Naive thymus-derived CD4-positive, alpha-beta T cell (primary cell): ENCODE results near the gene UQCRH. TPM values are rescaled to one million over a fixed set of nuclear protein-coding genes. Genes with fewer than 3 reads are reported as not detected.

ENCODE experiments used
- ATAC-seq: fragments of 150-1000 bp; cut with Tn5 transposase; 2 replicates; pipeline ENCODE4 v1.10.0; 2021; ENCODE audit warnings: mild to moderate bottlenecking, moderate library complexity
- CTCF ChIA-PET: fragments of 350-600 bp; sonication (Branson Sonifier 250); formaldehyde crosslinking; loops from one replicate; lab custom pipeline; 2021; ENCODE audit warnings: antibody characterized with exemption; lab: Charles Lee
- POLR2A ChIA-PET: fragments of 350-600 bp; sonication (Branson Sonifier 250); formaldehyde crosslinking; loops from one replicate; lab custom pipeline; 2021; ENCODE audit warnings: antibody characterized with exemption, inconsistent platforms; lab: Charles Lee
- DNase-seq, 9 donors: peaks; one replicate each; pipeline versions ENCODE4 v3.0.0 to v3.0.0-alpha.2; 2020 to 2022; ENCODE audit warnings: mixed read lengths in 1 of 9
- H3K27ac ChIP-seq: one replicate; pipeline ENCODE4 v1.7.0; 2013; ENCODE audit warnings: mild to moderate bottlenecking, low read depth, low read length, moderate library complexity
- H3K27me3 ChIP-seq, 2 donors: one replicate each; pipeline ENCODE4 v1.7.0; 2013; ENCODE audit warnings: low read length in 2 of 2, mild to moderate bottlenecking in 2 of 2, moderate library complexity in 2 of 2; ENCODE audit not compliant: control insufficient read depth in 2 of 2, insufficient read depth in 2 of 2
- H3K36me3 ChIP-seq, 3 experiments: 1 replicate in 2 of 3; 2 replicates in 1 of 3; pipeline ENCODE4 v1.7.0; 2013; ENCODE audit warnings: low read length in 3 of 3, mild to moderate bottlenecking in 3 of 3, moderate library complexity in 1 of 3; ENCODE audit not compliant: insufficient read depth in 3 of 3, control insufficient read depth in 2 of 3
- H3K4me1 ChIP-seq, 2 donors: one replicate each; pipeline ENCODE4 v1.7.0; 2013; ENCODE audit warnings: low read length in 2 of 2, mild to moderate bottlenecking in 2 of 2, moderate library complexity in 1 of 2; ENCODE audit not compliant: control insufficient read depth in 2 of 2, insufficient read depth in 2 of 2
- H3K4me3 ChIP-seq: 2 replicates; pipeline ENCODE4 v1.7.0; 2013; ENCODE audit warnings: mild to moderate bottlenecking, low read length
- H3K9me3 ChIP-seq, 3 experiments: 1 replicate in 2 of 3; 2 replicates in 1 of 3; pipeline ENCODE4 v1.7.0; 2013; ENCODE audit warnings: low read length in 3 of 3; ENCODE audit not compliant: control insufficient read depth in 2 of 3
- H3K27ac Mint-ChIP-seq, 9 donors: one replicate each; pipeline ENCODE4 v1.8.0; 2020 to 2022; ENCODE audit warnings: mixed read lengths in 9 of 9, mild to moderate bottlenecking in 8 of 9, moderate library complexity in 5 of 9, inconsistent platforms in 2 of 9
- H3K27me3 Mint-ChIP-seq, 5 donors: one replicate each; pipeline ENCODE4 v1.8.0; 2021 to 2022; ENCODE audit warnings: mixed read lengths in 5 of 5, mild to moderate bottlenecking in 1 of 5
- H3K36me3 Mint-ChIP-seq, 5 donors: one replicate each; pipeline ENCODE4 v1.8.0; 2020 to 2022; ENCODE audit warnings: mixed read lengths in 5 of 5, mild to moderate bottlenecking in 3 of 5, inconsistent platforms in 1 of 5
- H3K4me1 Mint-ChIP-seq, 7 donors: one replicate each; pipeline ENCODE4 v1.8.0; 2020 to 2022; ENCODE audit warnings: mixed read lengths in 7 of 7, mild to moderate bottlenecking in 3 of 7, inconsistent platforms in 1 of 7
- H3K4me3 Mint-ChIP-seq, 10 donors: one replicate each; pipeline ENCODE4 v1.8.0; 2020 to 2022; ENCODE audit warnings: mild to moderate bottlenecking in 10 of 10, mixed read lengths in 10 of 10, moderate library complexity in 6 of 10, inconsistent platforms in 2 of 10
- H3K9me3 Mint-ChIP-seq, 11 donors: one replicate each; pipeline ENCODE4 v1.8.0; 2020 to 2022; ENCODE audit warnings: mixed read lengths in 11 of 11, mild to moderate bottlenecking in 4 of 11, inconsistent platforms in 1 of 11, moderate library complexity in 1 of 11
- intact Hi-C, 2 donors: fragments of 100-400 bp; cut with micrococcal nuclease; formaldehyde crosslinking; loops; one replicate each; pipeline ENCODE4 v1.15.1; 2023
- polyA plus RNA-seq, 2 donors: library from polyadenylated mRNA; unstranded; fragments of 300-500 nt; fragmentation: Illumina TruSeq; gene quantifications; one replicate each; pipeline ENCODE4 v1.2.3, GENCODE V29; 2021
- total RNA-seq, 6 experiments: library from RNA in 5 of 6; stranded (reverse) in 5 of 6; gene quantifications; 1 replicate in 5 of 6; 2 replicates in 1 of 6; pipeline ENCODE4 v1.2.3 and lab custom pipeline; 2021 to 2026

Gene UQCRH
- total and polyA plus RNA-seq, 7 experiments from 2014 or later, result 107 to 332 (median 137) TPM

DNA sequence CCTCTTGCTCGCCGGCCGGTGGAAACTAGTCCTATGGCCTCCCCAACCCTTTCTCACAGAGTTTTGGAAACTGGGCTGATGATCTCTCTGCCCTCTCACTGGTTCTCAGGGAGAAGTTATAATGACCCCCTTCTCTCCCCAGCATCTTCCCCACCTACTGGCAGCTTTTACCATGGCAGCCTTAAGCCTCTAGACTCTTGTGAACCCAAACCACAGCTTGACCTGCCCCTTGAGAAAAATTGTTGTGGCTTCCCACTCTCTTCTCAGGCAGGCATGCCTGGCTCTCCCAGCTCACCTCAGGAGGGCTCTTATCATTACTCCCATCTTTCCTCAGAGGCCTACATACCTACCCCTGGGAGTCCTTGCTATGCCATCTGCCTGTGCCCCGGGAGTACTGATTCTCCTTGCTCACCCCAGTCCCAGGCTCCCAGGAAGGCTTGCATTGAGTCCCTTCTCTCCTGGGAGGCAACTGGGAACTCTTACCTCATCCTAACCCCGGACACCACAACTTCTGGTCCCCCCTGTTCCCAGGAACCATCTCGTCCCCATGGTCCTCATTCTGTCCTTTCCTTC is 38.7 kb downstream of the UQCRH start:
- H3K4me3 ChIP-seq, result no peak overlapping the region
- peak overlapping the region; percentile 87 to 100 (median 100) for H3K27ac Mint-ChIP-seq
- peak overlapping the region; percentile 69 to 100 (median 100) for H3K4me3 Mint-ChIP-seq
- H3K36me3 ChIP-seq, result peaks cover 0 to 39% (median 0%) of the 10 kb centered on the region in 3 experiments
- H3K36me3 Mint-ChIP-seq, result peaks cover 3 to 30% (median 4%) of the 10 kb centered on the region in 5 donors
- peaks cover 0 to 5% (median 0%) of the 10 kb centered on the region in 11 donors for H3K9me3 Mint-ChIP-seq
- intact Hi-C loops, result loop anchor here in 1 of 2 donors (10.0 kb wide), 1 partner anchor 57 kb away; no protein-coding TSS in a partner anchor
- ATAC-seq (no peak), DNase-seq (peak in 2 of 9 donors; percentile 12 to 14)
- no peaks in the 10 kb centered on the region for H3K27me3 Mint-ChIP-seq
- peak overlapping the region; percentile 97 for H3K27ac ChIP-seq
- peaks cover 27 to 55% (median 44%) of the 10 kb centered on the region in 7 donors for H3K4me1 Mint-ChIP-seq
- ChIA-PET POLR2A (interaction anchor here (0.5 to 1.5 kb wide), 2 partner anchors 22 to 39 kb away, joined by 4 to 6 read pairs; no protein-coding TSS in a partner anchor), CTCF (interaction anchor here (0.8 to 1.2 kb wide), 3 partner anchors 8 to 96 kb away, joined by 3 to 4 read pairs (median 3); no protein-coding TSS in a partner anchor)
- no peaks in the 10 kb centered on the region for H3K9me3 ChIP-seq
- peaks cover 5% of the 10 kb centered on the region in 2 donors for H3K4me1 ChIP-seq
- H3K27me3 ChIP-seq, result no peaks in the 10 kb centered on the region

DNA sequence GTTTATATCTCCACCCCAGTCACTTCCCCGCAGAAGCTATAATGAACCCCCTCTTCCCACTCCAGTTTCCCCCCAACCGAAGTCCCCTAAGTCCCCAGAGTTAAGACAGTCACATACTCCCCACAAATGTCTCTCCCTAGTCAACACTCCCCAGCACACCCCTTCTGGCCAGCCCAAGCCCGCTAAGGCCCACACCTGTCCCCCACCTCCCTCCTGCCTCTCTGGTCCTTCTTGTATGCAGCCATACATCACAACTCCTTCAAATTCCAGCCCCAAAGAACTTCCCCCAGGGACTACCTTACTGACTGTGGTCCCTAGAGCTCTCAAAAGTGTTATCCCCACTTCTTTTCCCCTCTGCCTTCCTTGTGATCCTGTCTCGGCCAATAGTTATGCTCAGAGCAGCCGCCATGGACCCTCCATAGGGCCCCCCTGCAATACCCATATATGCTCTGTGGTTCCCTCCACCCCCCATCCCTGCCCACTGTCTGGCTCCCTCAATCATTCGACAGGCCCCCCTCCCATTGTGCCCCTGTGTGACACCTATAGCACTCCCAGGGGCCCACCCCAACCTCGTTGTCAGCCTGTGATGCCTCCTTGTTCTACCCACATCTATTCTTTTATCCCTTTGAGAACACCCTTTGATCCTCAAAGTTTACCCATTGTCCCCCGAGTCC is 39.3 kb downstream of the UQCRH start:
- Histone ChIP-seq H3K36me3 (peaks cover 0 to 45% (median 0%) of the 10 kb centered on the region in 3 experiments), H3K4me3 (no peak overlapping the region), H3K4me1 (peaks cover 5% of the 10 kb centered on the region in 2 donors), H3K9me3 (no peaks in the 10 kb centered on the region), H3K27me3 (no peaks in the 10 kb centered on the region), H3K27ac (peak overlapping the region; percentile 97)
- peaks cover 3 to 35% (median 4%) of the 10 kb centered on the region in 5 donors for H3K36me3 Mint-ChIP-seq
- intact Hi-C loops, result loop anchor here in 1 of 2 donors (10.0 kb wide), 1 partner anchor 58 kb away; no protein-coding TSS in a partner anchor
- ATAC-seq (no peak), DNase-seq (no peak)
- no peaks in the 10 kb centered on the region for H3K27me3 Mint-ChIP-seq
- H3K4me3 Mint-ChIP-seq, result peak overlapping the region in 7 of 10 donors; percentile 3 to 100 (median 100)
- CTCF ChIA-PET, result interaction anchor here (1.2 kb wide), 1 partner anchor 8 kb away, joined by 4 read pairs; no protein-coding TSS in a partner anchor
- POLR2A ChIA-PET, result interaction anchor here (0.5 to 1.5 kb wide), 2 partner anchors 22 to 40 kb away, joined by 4 to 6 read pairs; no protein-coding TSS in a partner anchor
- H3K4me1 Mint-ChIP-seq, result peaks cover 31 to 55% (median 44%) of the 10 kb centered on the region in 7 donors
- peak overlapping the region; percentile 46 to 100 (median 100) for H3K27ac Mint-ChIP-seq
- peaks cover 0 to 5% (median 0%) of the 10 kb centered on the region in 11 donors for H3K9me3 Mint-ChIP-seq

DNA sequence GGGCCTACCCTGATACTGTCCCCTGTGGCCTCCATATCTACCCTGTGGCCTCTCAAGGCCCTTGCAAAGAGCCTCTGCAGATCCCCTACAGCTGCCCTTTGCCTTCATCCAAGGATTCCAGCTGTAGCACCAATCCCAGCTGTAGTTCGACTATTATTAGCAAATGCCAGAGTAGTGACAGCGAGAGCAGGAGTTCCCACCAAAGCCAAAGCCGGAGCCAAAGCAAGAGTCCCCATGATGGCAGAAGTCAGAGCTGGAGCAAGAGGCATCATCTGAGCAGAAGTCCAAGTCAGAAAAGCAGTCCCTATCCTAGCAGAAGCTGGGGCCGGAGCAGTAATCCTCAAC is 39.8 kb downstream of the UQCRH start:
- Mint-ChIP-seq H3K9me3 (peaks cover 0 to 5% (median 0%) of the 10 kb centered on the region in 11 donors), H3K4me1 (peaks cover 35 to 60% (median 49%) of the 10 kb centered on the region in 7 donors), H3K27me3 (no peaks in the 10 kb centered on the region), H3K4me3 (no peak overlapping the region), H3K27ac (peak overlapping the region; percentile 8 to 100 (median 98)), H3K36me3 (peaks cover 4 to 40% (median 8%) of the 10 kb centered on the region in 5 donors)
- ATAC-seq (no peak), DNase-seq (no peak)
- H3K9me3 ChIP-seq, result no peaks in the 10 kb centered on the region
- H3K27ac ChIP-seq, result peak overlapping the region; percentile 97
- POLR2A ChIA-PET, result no interaction called here
- no peaks in the 10 kb centered on the region for H3K27me3 ChIP-seq
- CTCF ChIA-PET, result no interaction called here
- H3K36me3 ChIP-seq, result peaks cover 0 to 47% (median 0%) of the 10 kb centered on the region in 3 experiments
- intact Hi-C loops, result loop anchor here in 1 of 2 donors (10.0 kb wide), 1 partner anchor 59 kb away; no protein-coding TSS in a partner anchor
- peaks cover 5% of the 10 kb centered on the region in 2 donors for H3K4me1 ChIP-seq
- H3K4me3 ChIP-seq, result no peak overlapping the region

DNA sequence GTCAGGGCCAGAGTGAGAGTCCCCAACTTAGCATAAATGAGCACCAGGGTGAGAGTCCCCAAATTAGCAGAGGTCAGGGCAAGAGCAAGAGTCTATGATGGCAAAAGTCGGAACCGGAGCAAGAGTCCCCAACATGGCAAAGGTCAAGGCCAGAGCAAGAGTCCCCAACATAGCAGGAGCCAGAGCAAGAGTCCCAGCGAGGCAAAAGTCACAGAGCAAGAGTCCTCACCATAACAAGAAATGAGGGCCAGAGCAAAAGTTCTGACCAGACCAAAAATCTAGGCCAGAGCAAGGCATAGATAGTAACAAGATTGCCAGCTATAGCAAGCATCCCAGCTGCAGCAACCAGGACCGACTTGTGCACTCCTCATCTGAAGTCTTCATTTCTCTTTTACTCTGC is 40.2 kb downstream of the UQCRH start:
- ChIA-PET POLR2A (interaction anchor here (1.1 kb wide), 1 partner anchor 97 kb away, joined by 3 read pairs; no protein-coding TSS in a partner anchor), CTCF (no interaction called here)
- peaks cover 4 to 40% (median 9%) of the 10 kb centered on the region in 5 donors for H3K36me3 Mint-ChIP-seq
- no peaks in the 10 kb centered on the region for H3K9me3 ChIP-seq
- no peak overlapping the region for H3K4me3 ChIP-seq
- H3K36me3 ChIP-seq, result peaks cover 0 to 47% (median 0%) of the 10 kb centered on the region in 3 experiments
- peak overlapping the region; percentile 97 for H3K27ac ChIP-seq
- no peaks in the 10 kb centered on the region for H3K27me3 Mint-ChIP-seq
- no peaks in the 10 kb centered on the region for H3K27me3 ChIP-seq
- H3K27ac Mint-ChIP-seq, result peak overlapping the region in 7 of 9 donors; percentile 8 to 100 (median 98)
- H3K4me1 Mint-ChIP-seq, result peaks cover 35 to 58% (median 48%) of the 10 kb centered on the region in 7 donors
- H3K4me1 ChIP-seq, result peaks cover 5% of the 10 kb centered on the region in 2 donors
- no peak overlapping the region for H3K4me3 Mint-ChIP-seq
- intact Hi-C loops, result loop anchor here in 1 of 2 donors (10.0 kb wide), 1 partner anchor 59 kb away; no protein-coding TSS in a partner anchor
- ATAC-seq (no peak), DNase-seq (no peak)
- H3K9me3 Mint-ChIP-seq, result peaks cover 0 to 5% (median 0%) of the 10 kb centered on the region in 11 donors

DNA sequence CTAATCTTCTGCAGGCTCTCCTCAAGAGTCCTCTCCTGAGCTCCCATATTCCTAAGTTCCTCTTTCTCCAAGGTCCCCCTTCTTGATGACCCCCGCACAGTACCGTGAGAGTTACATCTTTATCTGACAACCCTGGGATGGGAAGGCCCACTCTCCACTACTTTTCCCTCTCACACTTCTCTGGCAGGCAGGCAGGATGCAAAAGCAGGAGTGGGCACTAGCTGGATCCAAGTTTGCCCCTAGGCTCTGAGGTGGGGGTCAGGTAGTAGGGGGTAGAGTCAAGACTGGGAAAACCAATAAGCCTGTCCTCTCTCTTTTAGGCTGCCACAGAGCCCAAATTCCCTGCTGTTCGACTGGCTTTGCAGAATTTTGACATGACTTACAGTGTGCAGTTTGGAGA is 41.0 kb downstream of the UQCRH start:
- peaks cover 4 to 42% (median 10%) of the 10 kb centered on the region in 5 donors for H3K36me3 Mint-ChIP-seq
- ChIA-PET CTCF (no interaction called here), POLR2A (interaction anchor here (1.1 kb wide), 1 partner anchor 97 kb away, joined by 3 read pairs; no protein-coding TSS in a partner anchor)
- H3K27me3 ChIP-seq, result no peaks in the 10 kb centered on the region
- ATAC-seq, result no peak
- peaks cover 0 to 4% (median 0%) of the 10 kb centered on the region in 11 donors for H3K9me3 Mint-ChIP-seq
- H3K27me3 Mint-ChIP-seq, result no peaks in the 10 kb centered on the region
- peaks cover 2 to 50% (median 2%) of the 10 kb centered on the region in 3 experiments for H3K36me3 ChIP-seq
- H3K4me1 Mint-ChIP-seq, result peaks cover 36 to 57% (median 45%) of the 10 kb centered on the region in 7 donors
- H3K4me3 ChIP-seq, result no peak overlapping the region
- intact Hi-C loops, result loop anchor here in 1 of 2 donors (10.0 kb wide), 1 partner anchor 60 kb away; no protein-coding TSS in a partner anchor
- DNase-seq, result no peak
- H3K4me1 ChIP-seq, result peaks cover 5% of the 10 kb centered on the region in 2 donors
- H3K4me3 Mint-ChIP-seq, result no peak overlapping the region
- H3K27ac ChIP-seq, result no peak overlapping the region
- H3K9me3 ChIP-seq, result no peaks in the 10 kb centered on the region
- H3K27ac Mint-ChIP-seq, result peak overlapping the region in 6 of 9 donors; percentile 23 to 100 (median 82)

DNA sequence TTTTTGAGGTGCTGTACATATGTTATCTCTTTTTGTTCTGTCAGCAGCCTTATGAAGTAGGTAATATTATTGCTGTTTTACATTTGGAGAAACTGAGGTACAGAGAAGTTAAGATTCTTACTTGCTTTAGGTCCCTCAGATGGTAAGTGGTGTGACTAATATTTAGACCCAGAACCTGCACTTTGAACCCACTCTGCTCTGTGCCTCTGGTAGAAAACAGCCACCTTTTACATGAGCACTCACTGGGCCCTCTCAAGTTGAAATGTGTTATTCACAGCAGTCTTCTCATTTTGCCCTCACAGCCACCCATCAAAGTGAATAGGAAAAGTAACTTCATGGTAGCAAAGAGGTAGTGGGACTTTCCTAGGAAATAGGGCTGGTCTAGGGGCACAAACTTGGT is 41.8 kb downstream of the UQCRH start:
- H3K4me3 ChIP-seq, result no peak overlapping the region
- peaks cover 8 to 48% (median 14%) of the 10 kb centered on the region in 5 donors for H3K36me3 Mint-ChIP-seq
- no peak overlapping the region for H3K27ac ChIP-seq
- H3K9me3 Mint-ChIP-seq, result peaks cover 0 to 2% (median 0%) of the 10 kb centered on the region in 11 donors
- peaks cover 5% of the 10 kb centered on the region in 2 donors for H3K4me1 ChIP-seq
- H3K9me3 ChIP-seq, result no peaks in the 10 kb centered on the region
- H3K27me3 ChIP-seq, result no peaks in the 10 kb centered on the region
- ATAC-seq (no peak), DNase-seq (no peak)
- H3K36me3 ChIP-seq, result peaks cover 6 to 58% (median 7%) of the 10 kb centered on the region in 3 experiments
- peaks cover 36 to 56% (median 40%) of the 10 kb centered on the region in 7 donors for H3K4me1 Mint-ChIP-seq
- intact Hi-C loops, result loop anchor here in 1 of 2 donors (10.0 kb wide), 1 partner anchor 60 kb away; no protein-coding TSS in a partner anchor
- H3K4me3 Mint-ChIP-seq, result no peak overlapping the region
- no peaks in the 10 kb centered on the region for H3K27me3 Mint-ChIP-seq
- POLR2A ChIA-PET, result interaction anchor here (0.7 kb wide), 1 partner anchor 26 kb away, joined by 5 read pairs; no protein-coding TSS in a partner anchor
- CTCF ChIA-PET, result interaction anchor here (1.7 kb wide), 1 partner anchor 19 kb away, joined by 6 read pairs; no protein-coding TSS in a partner anchor
- H3K27ac Mint-ChIP-seq, result peak overlapping the region in 5 of 9 donors; percentile 28 to 100 (median 43)
